Fibroblast of skin of right biceps (primary cell): ENCODE measurements around the gene GNB3.
"Not testable (repeated sequence)": the region's sequence is repeated elsewhere in the genome, so short reads cannot be mapped to it uniquely, and the experiment has no call there.

Experiments
- DNase-seq: peaks from one replicate; pipeline ENCODE4 v3.0.0-alpha.2; 2013

GNB3 gene

DNA sequence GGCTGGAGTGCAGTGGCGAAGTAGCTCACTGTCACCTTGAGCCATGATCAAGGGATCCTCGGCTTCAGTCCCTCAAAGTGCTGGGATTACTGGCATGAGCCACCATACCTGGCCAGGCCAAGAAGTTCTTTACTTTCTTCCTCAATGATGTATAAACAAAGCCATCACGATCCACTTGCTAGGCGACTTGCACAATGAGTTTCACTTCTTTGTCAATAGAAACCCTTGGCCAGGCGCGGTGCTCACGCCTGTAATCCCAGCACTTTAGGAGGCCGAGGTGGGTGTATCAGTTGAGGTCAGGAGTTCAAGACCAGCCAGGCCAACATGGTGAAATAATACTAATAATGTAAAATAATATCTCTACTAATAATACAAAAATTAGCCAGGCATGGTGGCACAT, 46.7 kb downstream of the GNB3 start:
- DNase-seq, result no peak

DNA sequence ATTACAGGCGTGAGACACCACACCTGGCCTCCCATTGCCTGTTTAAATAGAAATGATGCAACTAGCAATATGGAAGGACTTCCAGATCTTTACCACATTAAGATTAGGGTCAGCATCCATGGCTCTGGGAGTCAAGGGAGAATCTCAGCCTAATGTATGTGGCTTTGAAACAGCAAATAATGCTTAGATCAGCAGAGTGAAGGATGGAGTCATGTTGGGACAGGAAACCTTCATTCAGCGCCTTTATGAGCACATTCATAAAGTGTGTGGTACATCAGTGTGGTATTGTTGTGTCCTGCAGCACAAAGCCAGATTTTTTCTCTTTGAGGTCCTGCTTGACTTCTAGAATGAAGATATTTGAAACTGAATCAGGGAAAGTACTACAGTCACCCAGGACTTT, 47.6 kb downstream of the GNB3 start:
- DNase-seq, result no peak

DNA sequence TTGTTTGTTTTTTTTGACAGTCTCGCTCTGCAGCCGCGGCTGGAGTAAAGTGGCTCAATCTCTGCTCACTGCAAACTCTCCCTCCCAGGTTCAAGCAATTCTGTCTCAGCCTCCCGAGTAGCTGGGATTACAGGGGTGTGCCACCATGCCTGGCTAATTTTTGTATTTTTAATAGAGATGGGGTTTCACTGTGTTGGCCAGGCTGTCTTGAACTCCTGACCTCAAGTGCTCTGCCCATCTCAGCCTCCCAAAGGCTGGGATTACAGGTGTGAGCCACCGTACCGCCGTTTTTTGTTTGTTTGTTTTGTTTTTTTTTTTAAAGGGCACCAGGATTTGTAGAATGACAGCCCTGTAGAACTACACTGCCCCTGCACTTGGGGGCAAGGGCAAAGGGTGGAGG, 48.1 kb downstream of the GNB3 start:
- DNase-seq, result not testable (repeated sequence)

DNA sequence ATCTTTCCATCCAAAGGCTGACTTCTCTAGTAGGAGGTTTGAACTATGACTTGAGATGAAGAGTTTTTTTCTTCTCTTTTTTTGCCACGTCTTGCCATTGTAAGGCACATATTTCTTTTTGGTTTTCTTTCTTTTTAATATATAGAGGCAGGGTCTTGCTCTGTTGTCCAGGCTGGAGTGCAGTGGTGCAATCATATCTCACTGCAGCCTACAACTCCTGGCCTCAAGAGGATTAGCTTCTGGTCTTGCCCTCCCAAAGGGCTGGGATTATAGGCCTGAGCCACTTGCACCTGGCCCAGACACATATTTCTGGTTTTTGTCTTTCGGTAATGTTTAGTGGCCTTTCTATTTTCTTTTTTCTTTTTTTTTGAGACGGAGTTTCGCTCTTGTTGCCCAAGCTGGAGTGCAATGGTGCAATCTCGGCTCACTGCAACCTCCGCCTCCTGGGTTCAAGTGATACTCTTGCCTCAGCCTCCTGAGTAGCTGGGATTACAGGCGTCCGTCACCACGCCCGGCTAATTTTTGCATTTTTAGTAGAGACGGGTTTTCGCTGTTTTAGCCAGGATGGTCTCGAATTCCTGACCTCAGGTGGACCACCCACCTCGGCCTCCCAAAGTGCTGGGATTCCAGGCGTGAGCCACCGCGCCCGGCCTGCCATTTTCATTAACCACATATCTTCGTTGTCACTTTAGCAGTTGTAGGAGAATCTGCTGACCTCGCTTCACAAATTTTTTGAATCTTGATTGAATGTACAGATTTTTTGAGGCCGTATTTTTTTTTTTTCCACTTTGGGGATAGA, 49.2 kb downstream of the GNB3 start:
- DNase-seq, result not testable (repeated sequence)

DNA sequence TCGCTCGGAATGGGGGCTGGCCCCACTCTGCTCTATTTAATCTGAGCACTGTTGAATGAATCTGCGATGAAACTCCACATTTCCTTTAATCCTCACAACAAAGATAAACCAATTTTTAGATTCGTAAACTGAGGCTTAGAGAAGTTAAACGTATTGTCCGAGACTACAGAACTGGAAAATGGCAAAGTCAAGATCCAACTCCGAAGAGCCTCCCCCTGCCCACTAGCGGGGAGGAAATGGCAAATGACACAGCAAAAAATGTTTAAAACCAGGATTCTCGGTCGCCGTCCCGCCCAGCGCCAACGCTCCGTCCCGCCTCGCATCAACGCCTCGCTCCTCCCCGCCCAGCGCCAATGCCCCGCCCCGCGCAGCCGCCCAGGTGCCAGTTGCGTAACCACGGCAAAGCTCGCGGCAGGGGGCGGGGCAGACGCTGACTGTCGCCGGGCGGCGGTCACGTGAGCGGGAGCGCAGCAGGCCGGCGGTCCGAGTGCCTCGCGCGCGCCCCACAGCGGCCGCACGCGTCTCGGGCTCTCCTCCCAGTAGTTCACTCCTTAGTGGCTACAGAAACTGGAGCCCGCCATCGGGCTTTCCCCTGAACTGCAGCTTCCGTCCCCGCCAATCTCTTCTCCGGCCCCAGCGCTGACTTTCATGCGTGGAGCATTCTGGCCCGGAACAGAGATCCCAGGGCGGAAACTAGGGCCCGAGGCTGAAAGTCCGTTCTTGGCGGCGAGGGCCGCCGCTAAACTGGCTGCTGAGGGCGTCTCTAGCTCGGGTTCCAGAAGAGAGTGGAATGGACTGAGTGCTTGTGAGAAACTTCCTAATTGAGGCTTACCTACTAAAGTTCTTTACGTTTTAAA, 50.3 kb downstream of the GNB3 start:
- DNase-seq, result peak; percentile 97

DNA sequence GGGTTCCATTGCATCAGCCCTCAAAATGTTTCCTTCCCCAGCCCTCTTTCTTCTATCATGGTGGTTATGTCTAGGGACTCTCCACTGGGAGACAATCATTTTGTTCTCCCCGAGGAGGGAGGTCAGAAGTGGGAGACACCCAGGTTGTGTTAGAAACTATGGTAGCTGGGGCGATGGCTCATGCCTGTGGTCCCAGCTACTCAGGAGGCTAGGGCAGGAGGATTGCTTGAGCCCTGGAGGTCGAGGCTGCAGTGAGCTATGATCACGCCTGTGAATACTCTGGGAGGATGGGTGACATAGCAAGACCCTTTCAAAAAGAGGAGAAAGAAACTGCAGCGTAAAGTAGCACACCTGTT, 50.9 kb downstream of the GNB3 start:
- no peak for DNase-seq

- DNase-seq, result not testable (repeated sequence)
Measured at GRCh38 chr12:6892683-6893082, 52.0 kb downstream of the GNB3 start.

- DNase-seq, result no peak
Measured at GRCh38 chr12:6894321-6894720, 53.6 kb downstream of the GNB3 start.
